ACC112 (cell line): ENCODE results near the gene ADAMTS18.

Experiments
- H2AFZ ChIP-seq: fragments of 200-600 bp; sonication (generic); one replicate; pipeline ENCODE4 v1.6.0; 2017; ENCODE audit warnings: antibody characterized with exemption, low read length; ENCODE audit not compliant: unreplicated experiment
- H3K27ac ChIP-seq: fragments of 200-600 bp; sonication (generic); 2 replicates; pipeline ENCODE4 v1.5.1; 2014; ENCODE audit warnings: low read depth, mild to moderate bottlenecking, antibody characterized with exemption, low read length, moderate library complexity
- H3K27me3 ChIP-seq: fragments of 200-600 bp; sonication (generic); 2 replicates; pipeline ENCODE4 v1.6.1; 2014; ENCODE audit warnings: mild to moderate bottlenecking, antibody characterized with exemption, low read length, moderate library complexity, mixed read lengths; ENCODE audit not compliant: insufficient read depth
- H3K36me3 ChIP-seq: fragments of 200-600 bp; sonication (generic); 2 replicates; pipeline ENCODE4 v1.6.1; 2016; ENCODE audit warnings: mild to moderate bottlenecking, antibody characterized with exemption, low read length, moderate library complexity, mixed read lengths; ENCODE audit not compliant: insufficient read depth
- H3K4me1 ChIP-seq: fragments of 200-600 bp; sonication (generic); one replicate; pipeline ENCODE4 v1.6.1; 2016; ENCODE audit warnings: low read length, mixed read lengths; ENCODE audit not compliant: insufficient read depth, unreplicated experiment, control insufficient read depth
- H3K4me3 ChIP-seq: fragments of 200-600 bp; sonication (generic); 2 replicates; pipeline ENCODE4 v1.5.1; 2014; ENCODE audit warnings: mild to moderate bottlenecking, low read depth, low read length
- H3K79me2 ChIP-seq: fragments of 200-600 bp; sonication (generic); one replicate; pipeline ENCODE4 v1.6.0; 2016; ENCODE audit warnings: low read length; ENCODE audit not compliant: control insufficient read depth, unreplicated experiment, insufficient read depth

The ADAMTS18 gene

GRCh38 chr16:77414752-77415231, 20.0 kb downstream of the ADAMTS18 start:
- Histone ChIP-seq H3K27me3 (no peaks in the 10 kb centered on the region), H3K4me3 (no peak overlapping the region), H3K4me1 (no peaks in the 10 kb centered on the region), H3K36me3 (no peaks in the 10 kb centered on the region), H2AFZ (no peak overlapping the region), H3K27ac (no peak overlapping the region), H3K79me2 (no peaks in the 10 kb centered on the region)

- Histone ChIP-seq H2AFZ (no peak overlapping the region), H3K36me3 (no peaks in the 10 kb centered on the region), H3K27ac (no peak overlapping the region), H3K79me2 (no peaks in the 10 kb centered on the region), H3K27me3 (no peaks in the 10 kb centered on the region), H3K4me1 (no peaks in the 10 kb centered on the region), H3K4me3 (no peak overlapping the region)
Observed at GRCh38 chr16:77410449-77410848, 24.4 kb downstream of the ADAMTS18 start.

GRCh38 chr16:77409311-77409710, 25.5 kb downstream of the ADAMTS18 start:
- Histone ChIP-seq H3K27ac (no peak overlapping the region), H3K27me3 (no peaks in the 10 kb centered on the region), H3K4me1 (no peaks in the 10 kb centered on the region), H3K79me2 (no peaks in the 10 kb centered on the region), H3K36me3 (no peaks in the 10 kb centered on the region), H3K4me3 (no peak overlapping the region), H2AFZ (no peak overlapping the region)

- H3K4me3 ChIP-seq = no peak overlapping the region
- no peaks in the 10 kb centered on the region for H3K36me3 ChIP-seq
- no peaks in the 10 kb centered on the region for H3K79me2 ChIP-seq
- no peaks in the 10 kb centered on the region for H3K4me1 ChIP-seq
- no peaks in the 10 kb centered on the region for H3K27me3 ChIP-seq
- H2AFZ ChIP-seq = no peak overlapping the region
- no peak overlapping the region for H3K27ac ChIP-seq
Observed at GRCh38 chr16:77408607-77409006, 26.2 kb downstream of the ADAMTS18 start.

- Histone ChIP-seq H2AFZ (no peak overlapping the region), H3K27me3 (no peaks in the 10 kb centered on the region), H3K4me1 (no peaks in the 10 kb centered on the region), H3K27ac (no peak overlapping the region), H3K4me3 (no peak overlapping the region), H3K79me2 (no peaks in the 10 kb centered on the region), H3K36me3 (no peaks in the 10 kb centered on the region)
Observed at GRCh38 chr16:77406680-77407079, 28.2 kb downstream of the ADAMTS18 start.

GRCh38 chr16:77404775-77405174, 30.1 kb downstream of the ADAMTS18 start:
- Histone ChIP-seq H3K27me3 (no peaks in the 10 kb centered on the region), H3K27ac (no peak overlapping the region), H3K79me2 (no peaks in the 10 kb centered on the region), H3K4me1 (no peaks in the 10 kb centered on the region), H2AFZ (no peak overlapping the region), H3K36me3 (no peaks in the 10 kb centered on the region), H3K4me3 (no peak overlapping the region)

- Histone ChIP-seq H3K79me2 (no peaks in the 10 kb centered on the region), H3K36me3 (no peaks in the 10 kb centered on the region), H3K4me1 (no peaks in the 10 kb centered on the region), H3K27me3 (no peaks in the 10 kb centered on the region; the same call in 1 of the 2 replicates), H3K27ac (no peak overlapping the region), H2AFZ (no peak overlapping the region), H3K4me3 (no peak overlapping the region)
Observed at GRCh38 chr16:77403732-77404131, 31.1 kb downstream of the ADAMTS18 start.

GRCh38 chr16:77402672-77403071, 32.2 kb downstream of the ADAMTS18 start:
- Histone ChIP-seq H3K27ac (no peak overlapping the region), H3K79me2 (no peaks in the 10 kb centered on the region), H2AFZ (no peak overlapping the region), H3K27me3 (no peaks in the 10 kb centered on the region; the same call in 1 of the 2 replicates), H3K4me3 (no peak overlapping the region), H3K4me1 (no peaks in the 10 kb centered on the region), H3K36me3 (no peaks in the 10 kb centered on the region)

GRCh38 chr16:77402118-77402517, 32.7 kb downstream of the ADAMTS18 start:
- Histone ChIP-seq H2AFZ (no peak overlapping the region), H3K4me1 (no peaks in the 10 kb centered on the region), H3K36me3 (no peaks in the 10 kb centered on the region), H3K27me3 (no peaks in the 10 kb centered on the region; the same call in 1 of the 2 replicates), H3K79me2 (no peaks in the 10 kb centered on the region), H3K27ac (no peak overlapping the region), H3K4me3 (no peak overlapping the region)

- Histone ChIP-seq H3K27me3 (peaks cover 8% of the 10 kb centered on the region), H3K36me3 (no peaks in the 10 kb centered on the region), H3K4me1 (no peaks in the 10 kb centered on the region), H3K4me3 (no peak overlapping the region), H2AFZ (no peak overlapping the region), H3K27ac (no peak overlapping the region), H3K79me2 (no peaks in the 10 kb centered on the region)
Observed at GRCh38 chr16:77399546-77399945, 35.3 kb downstream of the ADAMTS18 start.

- no peaks in the 10 kb centered on the region for H3K79me2 ChIP-seq
- H3K27me3 ChIP-seq = peaks cover 8% of the 10 kb centered on the region
- no peak overlapping the region for H3K27ac ChIP-seq
- H3K36me3 ChIP-seq = no peaks in the 10 kb centered on the region
- no peak overlapping the region for H3K4me3 ChIP-seq
- no peak overlapping the region for H2AFZ ChIP-seq
- no peaks in the 10 kb centered on the region for H3K4me1 ChIP-seq
Observed at GRCh38 chr16:77399066-77399465, 35.8 kb downstream of the ADAMTS18 start.
